Heart right ventricle (tissue), 16 donors: Measurements from ENCODE around the gene MICAL2. TPM values are rescaled to one million over a fixed set of nuclear protein-coding genes. Genes with fewer than 3 reads are reported as not detected.

Experiments used
- ATAC-seq, 8 donors: fragments of 200-7000 bp; cut with Tn5 transposase; one replicate each; pipeline ENCODE4 v1.9.1; 2020; ENCODE audit warnings: mild to moderate bottlenecking in 8 of 8, moderate library complexity in 8 of 8, moderate number of reproducible peaks in 1 of 8
- DNase-seq, 2 donors: peaks; one replicate each; pipeline ENCODE4 v3.0.0-alpha.2; 2020
- H3K27ac ChIP-seq, 10 donors: fragments of 200-600 bp; sonication (generic) in 2 of 10; one replicate each; pipeline versions ENCODE4 v1.5.0 to v1.8.0; 2020 to 2022; ENCODE audit warnings: mild to moderate bottlenecking in 3 of 10
- H3K27me3 ChIP-seq, 7 donors: fragments of 200-600 bp; one replicate each; pipeline ENCODE4 v1.8.0; 2021 to 2022; ENCODE audit warnings: mild to moderate bottlenecking in 2 of 7
- H3K36me3 ChIP-seq, 9 donors: fragments of 200-600 bp; sonication (generic) in 1 of 9; one replicate each; pipeline versions ENCODE4 v1.5.0 to v1.8.0; 2020 to 2022; ENCODE audit warnings: mild to moderate bottlenecking in 2 of 9
- H3K4me1 ChIP-seq, 9 donors: fragments of 200-600 bp; sonication (generic) in 1 of 9; one replicate each; pipeline versions ENCODE4 v1.5.0 to v1.8.0; 2020 to 2022; ENCODE audit warnings: mild to moderate bottlenecking in 4 of 9
- H3K4me3 ChIP-seq, 10 donors: fragments of 200-600 bp; sonication (generic) in 2 of 10; one replicate each; pipeline versions ENCODE4 v1.5.0 to v1.8.0; 2020 to 2022; ENCODE audit warnings: mild to moderate bottlenecking in 7 of 10, moderate library complexity in 2 of 10
- H3K9me3 ChIP-seq, 11 donors: fragments of 200-600 bp in 10 of 11; sonication (generic) in 2 of 11; one replicate each; pipeline versions ENCODE4 v1.5.0 to v1.8.0; 2013 to 2022; ENCODE audit warnings: mild to moderate bottlenecking in 2 of 11, control low read depth in 1 of 11, moderate library complexity in 1 of 11
- WGBS, 2 donors: extraction: QIAGEN DNeasy Blood & Tissue Kit; methylation state at CpG; one replicate each; pipeline ENCODE4 v1.1.7; 2013; ENCODE audit warnings: inconsistent platforms in 1 of 2; 5-methylcytosine and 5-hydroxymethylcytosine counted together
- intact Hi-C, 10 donors: fragments of 100-400 bp; cut with DNase I; formaldehyde crosslinking; loops; one replicate each; pipeline versions ENCODE4 v1.11.1 to v1.14.2; 2022
- long read RNA-seq, 3 donors: library from polyadenylated mRNA; unstranded; transcript quantifications; one replicate each; pipeline ENCODE4 v2.0.0, GENCODE V29; 2020 to 2021
- polyA plus RNA-seq, 2 donors: library from polyadenylated mRNA; stranded (reverse); fragments of 200-250 nt; gene quantifications; one replicate each; pipeline ENCODE4 v1.2.3, GENCODE V29; 2013
- total RNA-seq, 10 donors: library from RNA; stranded (reverse); fragmentation: NEBNext Ultra II Directional in 3 of 10; extraction: Animal tissue kit (Norgen Biotek cat#: 25700) in 3 of 10; gene quantifications; one replicate each; pipeline versions ENCODE4 v1.2.1 to v1.2.4, GENCODE V29; 2021 to 2023
- TF ChIP-seq, protein P1 (sequence below), 9 donors: fragments of 200-600 bp; sonication (generic) in 2 of 9; IDR thresholded peaks; one replicate each; pipeline versions ENCODE4 v1.5.0 to v1.8.0; 2021 to 2022; ENCODE audit warnings: antibody characterized with exemption in 9 of 9, mild to moderate bottlenecking in 5 of 9, moderate library complexity in 1 of 9
- donor health status: Arrhythmogenic right ventricular cardiomyopathy.
- donor health status: ischemic (EF 13 %, LVEDD 7.1; RV severe dilation, severe dysfunction).
- donor health status: healthy with polysubstance abuse.
- donor health status: DM: no; HTN: yes; CAD: no.
- donor health status: DM: no; HTN: no; CAD: no.
- donor health status: ischemic (EF 25% LVEDD 6.9; RV normal size, moderate dysfunction).
- donor health status: ischemic (EF 25% LVEDD 5.7; RV mildly dilated, moderate dysfunction).
- donor health status: healthy.
- donor health status: DM: yes; HTN: yes; CAD: no.
- donor health status: Ischemic cardiomyopathy.
- donor health status: ischemic (EF 35%, LVEDD 5.7; RV mildly dilated, moderate dysfunction).
- donor health status: nonischemic (EF 11% LVEDD 7.7; RV severe dilation, severe dysfunction).
- donor health status: DM: yes; HTN: yes; CAD: no.
- donor health status: PGD.
- donor health status: ischemic (EF 29% LVEDD 5.4; RV normal size, mild dysfunction).
- donor health status: nonischemic (EF 23%, LVEDD 6.1; RV moderate dilation, normal function).

MICAL2 gene, protein sequence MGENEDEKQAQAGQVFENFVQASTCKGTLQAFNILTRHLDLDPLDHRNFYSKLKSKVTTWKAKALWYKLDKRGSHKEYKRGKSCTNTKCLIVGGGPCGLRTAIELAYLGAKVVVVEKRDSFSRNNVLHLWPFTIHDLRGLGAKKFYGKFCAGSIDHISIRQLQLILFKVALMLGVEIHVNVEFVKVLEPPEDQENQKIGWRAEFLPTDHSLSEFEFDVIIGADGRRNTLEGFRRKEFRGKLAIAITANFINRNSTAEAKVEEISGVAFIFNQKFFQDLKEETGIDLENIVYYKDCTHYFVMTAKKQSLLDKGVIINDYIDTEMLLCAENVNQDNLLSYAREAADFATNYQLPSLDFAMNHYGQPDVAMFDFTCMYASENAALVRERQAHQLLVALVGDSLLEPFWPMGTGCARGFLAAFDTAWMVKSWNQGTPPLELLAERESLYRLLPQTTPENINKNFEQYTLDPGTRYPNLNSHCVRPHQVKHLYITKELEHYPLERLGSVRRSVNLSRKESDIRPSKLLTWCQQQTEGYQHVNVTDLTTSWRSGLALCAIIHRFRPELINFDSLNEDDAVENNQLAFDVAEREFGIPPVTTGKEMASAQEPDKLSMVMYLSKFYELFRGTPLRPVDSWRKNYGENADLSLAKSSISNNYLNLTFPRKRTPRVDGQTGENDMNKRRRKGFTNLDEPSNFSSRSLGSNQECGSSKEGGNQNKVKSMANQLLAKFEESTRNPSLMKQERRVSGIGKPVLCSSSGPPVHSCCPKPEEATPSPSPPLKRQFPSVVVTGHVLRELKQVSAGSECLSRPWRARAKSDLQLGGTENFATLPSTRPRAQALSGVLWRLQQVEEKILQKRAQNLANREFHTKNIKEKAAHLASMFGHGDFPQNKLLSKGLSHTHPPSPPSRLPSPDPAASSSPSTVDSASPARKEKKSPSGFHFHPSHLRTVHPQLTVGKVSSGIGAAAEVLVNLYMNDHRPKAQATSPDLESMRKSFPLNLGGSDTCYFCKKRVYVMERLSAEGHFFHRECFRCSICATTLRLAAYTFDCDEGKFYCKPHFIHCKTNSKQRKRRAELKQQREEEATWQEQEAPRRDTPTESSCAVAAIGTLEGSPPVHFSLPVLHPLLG
- total RNA-seq = 10 to 100 TPM; 38.1 to 95.7 (median 72.7) TPM
- 10 to 100 TPM; 32.5 to 57.9 TPM for polyA plus RNA-seq
- long read RNA-seq, donor 1, partial matches to known transcripts = 32 of 86 reads
- long read RNA-seq, donor 1, other reads (novel, unspliced or antisense) = 48 of 86 reads
- long read RNA-seq, donor 2, partial matches to known transcripts = 24 of 52 reads
- long read RNA-seq, donor 2, other reads (novel, unspliced or antisense) = 27 of 52 reads
- long read RNA-seq, donor 3, partial matches to known transcripts = 21 of 86 reads
- long read RNA-seq, donor 3, other reads (novel, unspliced or antisense) = 60 of 86 reads

GRCh38 chr11:12110201-12110713, at the start of gene MICAL2:
Gene MICAL2 (plus strand): TSS chr11:12110590. CDS start chr11:12162156, 51,566 bp downstream.
- DNase-seq (peak; percentile 90 to 92), ATAC-seq (peak; percentile 95 to 98 (median 97))
- Histone ChIP-seq H3K36me3 (no peaks in the 10 kb centered on the region), H3K9me3 (no peaks in the 10 kb centered on the region), H3K4me3 (peak within 1 kb of the TSS; percentile 72 to 97 (median 89)), H3K27ac (peak within 1 kb of the TSS; percentile 42 to 89 (median 87)), H3K27me3 (no peaks in the 10 kb centered on the region), H3K4me1 (peaks cover 9 to 66% (median 41%) of the 10 kb centered on the region in 9 donors)
- intact Hi-C loops = loop anchor here in 5 of 10 donors (2.0 to 10.0 kb wide), 5 partner anchors 23 to 127 kb away; no protein-coding TSS in a partner anchor
- TF ChIP-seq, protein P1, sequence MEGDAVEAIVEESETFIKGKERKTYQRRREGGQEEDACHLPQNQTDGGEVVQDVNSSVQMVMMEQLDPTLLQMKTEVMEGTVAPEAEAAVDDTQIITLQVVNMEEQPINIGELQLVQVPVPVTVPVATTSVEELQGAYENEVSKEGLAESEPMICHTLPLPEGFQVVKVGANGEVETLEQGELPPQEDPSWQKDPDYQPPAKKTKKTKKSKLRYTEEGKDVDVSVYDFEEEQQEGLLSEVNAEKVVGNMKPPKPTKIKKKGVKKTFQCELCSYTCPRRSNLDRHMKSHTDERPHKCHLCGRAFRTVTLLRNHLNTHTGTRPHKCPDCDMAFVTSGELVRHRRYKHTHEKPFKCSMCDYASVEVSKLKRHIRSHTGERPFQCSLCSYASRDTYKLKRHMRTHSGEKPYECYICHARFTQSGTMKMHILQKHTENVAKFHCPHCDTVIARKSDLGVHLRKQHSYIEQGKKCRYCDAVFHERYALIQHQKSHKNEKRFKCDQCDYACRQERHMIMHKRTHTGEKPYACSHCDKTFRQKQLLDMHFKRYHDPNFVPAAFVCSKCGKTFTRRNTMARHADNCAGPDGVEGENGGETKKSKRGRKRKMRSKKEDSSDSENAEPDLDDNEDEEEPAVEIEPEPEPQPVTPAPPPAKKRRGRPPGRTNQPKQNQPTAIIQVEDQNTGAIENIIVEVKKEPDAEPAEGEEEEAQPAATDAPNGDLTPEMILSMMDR (IDR thresholded peaks at IDR 0.05) = no peak
- WGBS, 2 donors = 0% methylated on average over 49 to 56 of the region's 56 CpGs

GRCh38 chr11:12061851-12062560, 48.4 kb upstream of the MICAL2 start:
- Histone ChIP-seq H3K27me3 (no peaks in the 10 kb centered on the region), H3K4me3 (no peak overlapping the region), H3K27ac (no peak overlapping the region), H3K4me1 (peaks cover 0 to 19% (median 7%) of the 10 kb centered on the region in 9 donors), H3K9me3 (peaks cover 0 to 8% (median 0%) of the 10 kb centered on the region in 11 donors), H3K36me3 (no peaks in the 10 kb centered on the region)
- DNase-seq (no peak), ATAC-seq (peak in 1 of 8 donors; percentile 53)
- TF ChIP-seq, protein P1 (IDR thresholded peaks at IDR 0.05) = no peak
- intact Hi-C loops = no loop called here
- 71 to 72% methylated on average over 9 of the region's 9 CpGs for WGBS, 2 donors

- no peak for ATAC-seq
- no peak for DNase-seq
- H3K4me3 ChIP-seq = no peak overlapping the region
- H3K4me1 ChIP-seq = peaks cover 0 to 24% (median 13%) of the 10 kb centered on the region in 9 donors
- WGBS, 2 donors = 94 to 98% methylated on average over 2 of the region's 2 CpGs
- intact Hi-C loops = no loop called here
- TF ChIP-seq, protein P1 (IDR thresholded peaks at IDR 0.05) = no peak
- H3K9me3 ChIP-seq = peaks cover 0 to 8% (median 0%) of the 10 kb centered on the region in 11 donors
- H3K36me3 ChIP-seq = no peaks in the 10 kb centered on the region
- no peak overlapping the region for H3K27ac ChIP-seq
- no peaks in the 10 kb centered on the region for H3K27me3 ChIP-seq
These were observed 47.1 kb upstream of the MICAL2 start for GRCh38 chr11:12063251-12063650.
